ENCODE results near the gene CXCL1.
A peak's percentile ranks its signal among the peaks of the same experiment; 100 is the strongest.

The CXCL1 gene

GRCh38 chr4:73852771-73853170 lies 16.4 kb upstream of the CXCL1 start:
- no peak for DNase-seq

- no peak for DNase-seq
Observed at GRCh38 chr4:73853246-73853704, 15.9 kb upstream of the CXCL1 start, which contains the start of gene PF4V1. Gene PF4V1, plus strand, starts transcription at chr4:73853296. Its CDS starts 67 bp downstream, at chr4:73853363.

DNA sequence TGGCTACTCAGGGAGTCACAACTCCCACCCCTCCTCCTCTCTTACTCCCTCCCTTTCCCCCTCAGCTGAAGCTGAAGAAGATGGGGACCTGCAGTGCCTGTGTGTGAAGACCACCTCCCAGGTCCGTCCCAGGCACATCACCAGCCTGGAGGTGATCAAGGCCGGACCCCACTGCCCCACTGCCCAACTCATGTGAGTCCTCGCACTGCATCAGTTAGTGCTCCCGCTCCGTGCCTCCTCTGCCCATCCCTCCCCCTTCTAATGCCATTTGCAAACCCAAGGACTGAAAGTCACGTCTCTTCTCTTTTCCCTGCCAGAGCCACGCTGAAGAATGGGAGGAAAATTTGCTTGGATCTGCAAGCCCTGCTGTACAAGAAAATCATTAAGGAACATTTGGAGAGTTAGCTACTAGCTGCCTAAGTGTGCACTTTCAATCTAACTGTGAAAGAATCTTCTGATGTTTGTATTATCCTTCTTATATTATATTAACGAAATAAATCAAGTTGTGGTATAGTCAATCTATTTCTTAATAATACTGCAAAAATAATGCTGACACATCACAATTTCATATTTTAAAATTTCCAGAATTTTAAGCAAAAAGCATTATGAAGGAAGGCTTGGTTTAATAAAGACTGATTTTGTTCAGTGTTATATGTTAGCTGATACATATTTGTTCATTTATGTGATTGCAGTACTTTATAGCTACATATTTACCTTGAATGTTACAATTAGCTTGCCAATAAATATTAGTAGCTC lies 15.3 kb upstream of the CXCL1 start:
- no peak for DNase-seq

DNA sequence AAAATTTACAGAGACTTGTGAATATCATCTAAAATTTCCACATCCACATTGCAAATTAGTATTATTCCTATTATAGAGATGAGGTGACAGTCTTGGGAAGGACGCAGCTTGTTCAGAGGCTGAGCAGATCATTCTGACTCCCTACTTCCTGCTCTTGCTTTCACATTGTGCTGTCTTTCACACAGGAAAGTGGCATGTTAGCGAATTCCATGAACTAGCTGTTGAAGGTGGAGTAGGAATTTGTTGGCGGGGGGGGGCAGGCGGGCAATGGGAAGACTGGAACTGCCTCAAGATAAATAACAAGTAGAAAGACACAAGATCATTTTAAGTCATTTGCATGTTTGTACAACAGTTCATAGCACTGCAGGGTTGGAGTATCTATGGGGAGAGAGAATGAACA lies 13.8 kb upstream of the CXCL1 start:
- DNase-seq, result no peak

- DNase-seq, result no peak
Observed at GRCh38 chr4:73856518-73856917, 12.7 kb upstream of the CXCL1 start.

GRCh38 chr4:73859614-73860088 lies 9.5 kb upstream of the CXCL1 start:
- DNase-seq, result no peak

DNA sequence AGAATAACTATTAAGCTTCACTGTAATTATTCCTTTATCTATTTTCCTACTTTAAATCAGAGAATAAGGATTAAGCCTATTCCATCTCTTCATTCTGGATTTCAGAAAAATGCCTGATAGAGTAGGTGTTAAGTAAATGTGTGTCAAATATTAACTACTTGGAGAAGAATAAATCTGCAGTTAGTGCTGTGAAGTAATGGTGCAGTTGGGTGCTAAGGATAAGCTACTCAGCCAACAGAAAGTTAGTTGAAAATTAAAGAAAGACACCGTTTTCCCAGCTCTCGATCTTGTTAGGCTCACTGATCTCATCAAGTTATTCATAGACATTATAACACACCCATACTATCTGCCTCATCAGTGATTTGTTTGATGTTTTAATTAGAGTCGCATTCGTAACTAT lies 9.0 kb upstream of the CXCL1 start:
- no peak for DNase-seq

DNA sequence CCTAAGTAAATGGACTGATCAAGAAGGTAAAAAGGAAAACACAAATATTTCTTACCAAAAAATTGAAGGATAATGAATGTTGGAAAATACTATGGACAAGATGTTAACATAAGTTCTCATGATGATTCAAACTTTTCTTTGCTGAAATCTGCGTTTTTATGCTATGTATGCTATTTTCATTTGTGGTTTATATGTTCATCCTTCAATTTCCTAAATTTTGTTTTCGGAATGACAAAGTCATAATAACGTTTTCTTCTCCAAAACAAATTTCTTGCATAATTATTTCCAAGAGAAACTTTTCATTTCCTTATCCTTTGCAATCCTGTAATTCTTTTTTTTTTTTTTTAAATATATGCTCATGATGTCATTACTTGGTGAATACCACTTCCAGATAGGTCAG lies 8.3 kb upstream of the CXCL1 start:
- no peak for DNase-seq

GRCh38 chr4:73862322-73862721 lies 6.9 kb upstream of the CXCL1 start:
- no peak for DNase-seq

- no peak for DNase-seq
Observed at GRCh38 chr4:73864365-73864764, 4.8 kb upstream of the CXCL1 start.

- DNase-seq, result no peak
Observed at GRCh38 chr4:73864961-73865360, 4.2 kb upstream of the CXCL1 start.

- DNase-seq, result no peak
Observed at GRCh38 chr4:73865431-73866096, 3.6 kb upstream of the CXCL1 start.

DNA sequence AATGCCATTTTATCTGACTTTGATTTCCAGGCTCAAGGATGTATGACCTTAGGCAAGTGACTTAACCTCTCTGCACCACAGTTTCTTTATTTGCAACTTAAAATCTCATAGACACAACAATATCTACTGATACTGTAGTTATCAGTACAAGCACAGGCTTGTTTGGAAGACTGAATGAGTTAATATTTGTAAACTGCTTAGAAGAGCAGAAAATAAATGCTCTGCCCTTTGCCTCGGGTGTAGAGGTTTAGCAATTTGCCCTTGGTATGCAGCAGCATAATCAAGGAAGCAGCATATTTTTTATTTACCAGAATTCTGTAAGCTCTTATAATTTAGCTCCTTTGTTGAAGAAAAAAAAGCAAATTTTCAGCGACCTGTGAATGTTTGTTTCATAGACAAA lies 2.9 kb upstream of the CXCL1 start:
- no peak for DNase-seq

GRCh38 chr4:73867783-73868182 lies 1.4 kb upstream of the CXCL1 start:
- DNase-seq, result no peak

GRCh38 chr4:73868206-73869129 lies 725 bp upstream of the CXCL1 start:
- DNase-seq, result no peak

- DNase-seq, result no peak
Observed at GRCh38 chr4:73870260-73870659, 1.1 kb downstream of the CXCL1 start.

- DNase-seq, result no peak
Observed at GRCh38 chr4:73870768-73871167, 1.6 kb downstream of the CXCL1 start.

- no peak for DNase-seq
Observed at GRCh38 chr4:73871511-73872310, 2.5 kb downstream of the CXCL1 start.

GRCh38 chr4:73872316-73873108 lies 3.3 kb downstream of the CXCL1 start:
- peak; percentile 47 for DNase-seq

GRCh38 chr4:73874386-73874785 lies 5.2 kb downstream of the CXCL1 start:
- DNase-seq, result no peak

GRCh38 chr4:73875401-73875800 lies 6.2 kb downstream of the CXCL1 start:
- DNase-seq, result no peak

- no peak for DNase-seq
Observed at GRCh38 chr4:73883306-73883705, 14.1 kb downstream of the CXCL1 start.

All from SIG-M5 (cell line).